ENCODE measurements around the gene WDR18. TPM values are rescaled to one million over a fixed set of nuclear protein-coding genes. Genes with fewer than 3 reads are reported as not detected.

WDR18 gene
- total and polyA plus RNA-seq, 2 donors from 2014 or later: 40.3 to 77.2 TPM

DNA sequence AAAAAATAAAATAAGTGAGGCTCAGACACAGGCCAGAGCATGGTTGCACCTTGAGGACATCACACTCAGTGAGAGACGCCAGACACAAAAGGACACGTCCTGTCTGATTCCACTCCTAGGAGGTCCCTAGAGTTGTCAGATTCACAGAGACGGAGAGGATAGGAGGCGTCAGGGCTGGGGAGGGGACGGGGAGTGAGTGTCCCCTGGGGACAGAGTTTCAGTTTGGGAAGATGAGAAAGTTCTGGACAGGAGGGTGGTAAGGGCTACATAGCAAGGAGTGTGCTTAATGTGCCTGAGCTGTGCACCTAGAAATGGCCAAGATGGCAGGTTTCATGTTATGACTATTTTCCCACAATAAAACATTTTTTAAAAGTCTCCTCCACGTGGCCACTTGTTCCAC is 13.9 kb downstream of the WDR18 start:
- Histone ChIP-seq H3K9ac (ENCODE audit: low read length in 3 of 3) (no peak overlapping the region), H3K9me3 (ENCODE audit: control insufficient read depth in 2 of 3, insufficient read depth in 1 of 3, low read length in 3 of 3) (no peaks in the 10 kb centered on the region), H3K27ac (ENCODE audit: low read depth in 2 of 2, low read length in 2 of 2) (no peak overlapping the region), H3K4me1 (ENCODE audit: control insufficient read depth in 2 of 3, insufficient read depth in 2 of 3, low read depth in 1 of 3, low read length in 3 of 3) (peaks cover 0 to 15% (median 14%) of the 10 kb centered on the region in 3 donors), H3K27me3 (ENCODE audit: control insufficient read depth, insufficient read depth, low read length) (peaks cover 17% of the 10 kb centered on the region), H3K36me3 (ENCODE audit: control insufficient read depth in 2 of 3, insufficient read depth in 3 of 3, low read length in 3 of 3) (no peaks in the 10 kb centered on the region), H3K4me3 (ENCODE audit: low read length in 3 of 3) (no peak overlapping the region)
- TF ChIP-seq, protein P1, sequence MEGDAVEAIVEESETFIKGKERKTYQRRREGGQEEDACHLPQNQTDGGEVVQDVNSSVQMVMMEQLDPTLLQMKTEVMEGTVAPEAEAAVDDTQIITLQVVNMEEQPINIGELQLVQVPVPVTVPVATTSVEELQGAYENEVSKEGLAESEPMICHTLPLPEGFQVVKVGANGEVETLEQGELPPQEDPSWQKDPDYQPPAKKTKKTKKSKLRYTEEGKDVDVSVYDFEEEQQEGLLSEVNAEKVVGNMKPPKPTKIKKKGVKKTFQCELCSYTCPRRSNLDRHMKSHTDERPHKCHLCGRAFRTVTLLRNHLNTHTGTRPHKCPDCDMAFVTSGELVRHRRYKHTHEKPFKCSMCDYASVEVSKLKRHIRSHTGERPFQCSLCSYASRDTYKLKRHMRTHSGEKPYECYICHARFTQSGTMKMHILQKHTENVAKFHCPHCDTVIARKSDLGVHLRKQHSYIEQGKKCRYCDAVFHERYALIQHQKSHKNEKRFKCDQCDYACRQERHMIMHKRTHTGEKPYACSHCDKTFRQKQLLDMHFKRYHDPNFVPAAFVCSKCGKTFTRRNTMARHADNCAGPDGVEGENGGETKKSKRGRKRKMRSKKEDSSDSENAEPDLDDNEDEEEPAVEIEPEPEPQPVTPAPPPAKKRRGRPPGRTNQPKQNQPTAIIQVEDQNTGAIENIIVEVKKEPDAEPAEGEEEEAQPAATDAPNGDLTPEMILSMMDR (IDR thresholded peaks at IDR 0.05; ENCODE audit: borderline replicate concordance, extremely low read depth, insufficient read depth): no peak
- intact Hi-C loops (cut with DNase I): no loop called here
- FAIRE-seq (no peak), DNase-seq (no peak)

DNA sequence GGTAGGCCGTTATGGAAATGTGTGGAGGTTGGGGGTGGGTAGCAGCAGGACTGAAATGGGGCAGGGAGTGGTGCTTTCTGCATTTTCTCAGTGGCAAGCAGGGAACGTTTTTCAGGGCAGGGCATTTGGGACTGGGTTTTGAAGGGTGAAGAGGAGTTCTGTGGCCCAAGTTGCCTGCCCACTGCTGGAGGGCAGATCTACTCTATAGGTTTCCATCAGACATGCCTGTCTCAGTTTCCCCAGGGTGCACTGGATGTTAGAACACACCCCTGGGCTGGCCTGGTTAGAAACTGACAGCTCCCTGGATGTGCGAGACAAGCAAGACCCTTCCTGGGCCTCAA is 15.2 kb downstream of the WDR18 start:
- no peaks in the 10 kb centered on the region for H3K9me3 ChIP-seq (ENCODE audit: control insufficient read depth in 2 of 3, insufficient read depth in 1 of 3, low read length in 3 of 3)
- no peak overlapping the region for H3K9ac ChIP-seq (ENCODE audit: low read length in 3 of 3)
- H3K27me3 ChIP-seq (ENCODE audit: control insufficient read depth, insufficient read depth, low read length): peaks cover 17% of the 10 kb centered on the region
- TF ChIP-seq, protein P1 (IDR thresholded peaks at IDR 0.05; ENCODE audit: borderline replicate concordance, extremely low read depth, insufficient read depth): no peak
- DNase-seq (no peak), FAIRE-seq (no peak)
- H3K36me3 ChIP-seq (ENCODE audit: control insufficient read depth in 2 of 3, insufficient read depth in 3 of 3, low read length in 3 of 3): no peaks in the 10 kb centered on the region
- H3K27ac ChIP-seq (ENCODE audit: low read depth in 2 of 2, low read length in 2 of 2): no peak overlapping the region
- H3K4me3 ChIP-seq (ENCODE audit: low read length in 3 of 3): no peak overlapping the region
- H3K4me1 ChIP-seq (ENCODE audit: control insufficient read depth in 2 of 3, insufficient read depth in 2 of 3, low read depth in 1 of 3, low read length in 3 of 3): peaks cover 0 to 15% (median 14%) of the 10 kb centered on the region in 3 donors
- intact Hi-C loops (cut with DNase I): no loop called here

DNA sequence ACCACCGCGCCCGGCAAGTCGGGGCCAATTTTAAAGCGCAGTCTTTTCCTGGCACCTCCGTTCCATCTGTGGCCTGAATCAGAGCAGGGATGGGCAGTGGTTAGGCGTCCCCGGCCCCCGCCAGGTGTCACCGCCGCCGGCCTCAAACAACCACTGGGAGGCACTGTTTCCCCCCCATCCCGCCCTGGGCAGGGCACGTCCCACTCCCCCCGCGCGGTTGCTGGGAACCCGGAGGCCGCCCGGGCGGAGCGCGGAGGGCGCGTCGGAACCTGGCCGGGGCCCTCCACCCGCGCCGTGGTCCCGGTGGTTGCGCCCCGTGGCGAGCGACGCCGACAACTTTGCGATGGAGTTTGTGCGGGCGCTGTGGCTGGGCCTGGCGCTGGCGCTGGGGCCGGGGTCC is 15.9 kb downstream of the WDR18 start, which contains the start of gene GRIN3B:
GRIN3B (plus strand) TSS at position 325 of the 400 bp plus-strand sequence; CDS start at position 344, 19 bp downstream.
- Histone ChIP-seq H3K9ac (ENCODE audit: low read length in 3 of 3) (no peak within 1 kb of the TSS), H3K27ac (ENCODE audit: low read depth in 2 of 2, low read length in 2 of 2) (no peak within 1 kb of the TSS), H3K27me3 (ENCODE audit: control insufficient read depth, insufficient read depth, low read length) (peaks cover 17% of the 10 kb centered on the region), H3K36me3 (ENCODE audit: control insufficient read depth in 2 of 3, insufficient read depth in 3 of 3, low read length in 3 of 3) (no peaks in the 10 kb centered on the region), H3K9me3 (ENCODE audit: control insufficient read depth in 2 of 3, insufficient read depth in 1 of 3, low read length in 3 of 3) (no peaks in the 10 kb centered on the region), H3K4me3 (ENCODE audit: low read length in 3 of 3) (no peak within 1 kb of the TSS), H3K4me1 (ENCODE audit: control insufficient read depth in 2 of 3, insufficient read depth in 2 of 3, low read depth in 1 of 3, low read length in 3 of 3) (peaks cover 0 to 12% (median 8%) of the 10 kb centered on the region in 3 donors)
- intact Hi-C loops (cut with DNase I): no loop called here
- no peak for FAIRE-seq
- DNase-seq: peak; percentile 74 to 86 (median 81)
- TF ChIP-seq, protein P1 (IDR thresholded peaks at IDR 0.05; ENCODE audit: borderline replicate concordance, extremely low read depth, insufficient read depth): peak; percentile 17
